ENCODE results near the gene TMEM156. TPM values are rescaled to one million over a fixed set of nuclear protein-coding genes. Genes with fewer than 3 reads are reported as not detected.
"Not testable (repeated sequence)": the region's sequence is repeated elsewhere in the genome, so short reads cannot be mapped to it uniquely, and the experiment has no call there.

Gene TMEM156
- total RNA-seq, 4 donors from 2014 or later, result 0.70 to 14.9 (median 0.94) TPM; not detected in 1

DNA sequence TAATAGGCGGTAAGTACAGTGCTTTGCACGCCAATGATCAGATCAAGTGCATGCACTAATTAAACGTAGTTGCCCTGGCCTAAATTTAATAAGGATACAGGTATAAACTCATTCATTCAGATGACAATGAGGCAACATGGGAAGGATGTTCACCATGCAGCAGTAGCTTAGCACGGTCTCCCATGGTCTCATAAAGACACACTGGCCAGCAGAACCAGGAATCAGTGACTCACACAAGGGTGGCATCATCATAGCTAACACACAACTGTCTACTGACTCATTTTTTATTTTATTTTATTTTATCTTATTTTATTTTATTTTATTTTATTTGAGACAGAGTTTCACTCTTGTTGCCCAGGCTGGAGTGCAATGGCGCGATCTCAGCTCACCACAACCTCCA, 42.7 kb downstream of the TMEM156 start:
- Histone ChIP-seq H3K27me3 (no peaks in the 10 kb centered on the region), H3K4me1 (no peaks in the 10 kb centered on the region), H3K27ac (no peak overlapping the region), H3K9me3 (no peaks in the 10 kb centered on the region), H3K36me3 (no peaks in the 10 kb centered on the region), H3K4me3 (no peak overlapping the region)
- TF ChIP-seq, protein P1, sequence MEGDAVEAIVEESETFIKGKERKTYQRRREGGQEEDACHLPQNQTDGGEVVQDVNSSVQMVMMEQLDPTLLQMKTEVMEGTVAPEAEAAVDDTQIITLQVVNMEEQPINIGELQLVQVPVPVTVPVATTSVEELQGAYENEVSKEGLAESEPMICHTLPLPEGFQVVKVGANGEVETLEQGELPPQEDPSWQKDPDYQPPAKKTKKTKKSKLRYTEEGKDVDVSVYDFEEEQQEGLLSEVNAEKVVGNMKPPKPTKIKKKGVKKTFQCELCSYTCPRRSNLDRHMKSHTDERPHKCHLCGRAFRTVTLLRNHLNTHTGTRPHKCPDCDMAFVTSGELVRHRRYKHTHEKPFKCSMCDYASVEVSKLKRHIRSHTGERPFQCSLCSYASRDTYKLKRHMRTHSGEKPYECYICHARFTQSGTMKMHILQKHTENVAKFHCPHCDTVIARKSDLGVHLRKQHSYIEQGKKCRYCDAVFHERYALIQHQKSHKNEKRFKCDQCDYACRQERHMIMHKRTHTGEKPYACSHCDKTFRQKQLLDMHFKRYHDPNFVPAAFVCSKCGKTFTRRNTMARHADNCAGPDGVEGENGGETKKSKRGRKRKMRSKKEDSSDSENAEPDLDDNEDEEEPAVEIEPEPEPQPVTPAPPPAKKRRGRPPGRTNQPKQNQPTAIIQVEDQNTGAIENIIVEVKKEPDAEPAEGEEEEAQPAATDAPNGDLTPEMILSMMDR (IDR thresholded peaks at IDR 0.05), result no peak
- TF ChIP-seq POLR2A (IDR thresholded peaks at IDR 0.05), result no peak
- DNase-seq, result no peak

DNA sequence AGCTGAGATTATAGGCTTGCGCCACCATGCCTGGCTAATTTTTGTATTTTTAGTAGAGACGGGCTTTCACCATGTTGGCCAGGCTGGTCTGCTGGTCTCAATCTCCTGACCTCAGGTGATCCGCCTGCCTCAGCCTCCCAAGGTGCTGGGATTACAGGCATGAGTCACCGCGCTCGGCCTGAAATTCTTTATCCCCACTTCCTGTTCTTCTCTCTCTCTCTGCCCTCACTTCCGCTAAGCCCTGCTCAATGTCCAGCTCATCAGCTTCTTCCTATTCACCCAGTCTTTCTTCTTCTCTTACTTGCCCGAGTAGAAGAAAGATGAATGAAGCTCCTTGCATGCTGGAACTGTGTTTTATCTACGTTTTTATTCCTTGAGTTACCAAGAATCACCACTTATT, 43.9 kb downstream of the TMEM156 start:
- not testable (repeated sequence) for H3K4me1 ChIP-seq, H3K4me3 ChIP-seq, DNase-seq, H3K27me3 ChIP-seq, H3K9me3 ChIP-seq, H3K27ac ChIP-seq, H3K36me3 ChIP-seq

DNA sequence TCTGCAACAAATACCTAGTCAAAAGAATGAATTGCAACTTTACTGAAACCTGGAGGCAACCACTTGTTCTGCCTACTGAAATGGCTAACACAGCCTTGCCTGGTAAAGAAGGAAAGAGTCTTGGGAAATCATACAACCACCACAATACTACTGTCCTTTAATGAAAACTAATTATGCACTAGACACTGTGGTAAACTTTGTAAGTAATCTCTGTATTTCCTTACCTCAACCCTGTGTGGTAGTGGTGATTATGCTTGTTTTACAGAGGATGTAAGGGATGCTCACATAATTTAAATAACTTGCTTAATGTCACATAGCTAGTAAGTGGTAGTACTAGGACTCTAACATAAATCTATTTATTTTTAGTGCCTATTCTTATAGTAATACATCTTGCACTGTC, 44.7 kb downstream of the TMEM156 start:
- Histone ChIP-seq H3K4me1 (no peaks in the 10 kb centered on the region), H3K9me3 (no peaks in the 10 kb centered on the region), H3K27ac (peak overlapping the region in 1 of 4 donors; percentile 28), H3K27me3 (no peaks in the 10 kb centered on the region), H3K36me3 (no peaks in the 10 kb centered on the region), H3K4me3 (no peak overlapping the region)
- TF ChIP-seq POLR2A (IDR thresholded peaks at IDR 0.05), result no peak
- TF ChIP-seq, protein P1 (IDR thresholded peaks at IDR 0.05), result no peak
- no peak for DNase-seq

DNA sequence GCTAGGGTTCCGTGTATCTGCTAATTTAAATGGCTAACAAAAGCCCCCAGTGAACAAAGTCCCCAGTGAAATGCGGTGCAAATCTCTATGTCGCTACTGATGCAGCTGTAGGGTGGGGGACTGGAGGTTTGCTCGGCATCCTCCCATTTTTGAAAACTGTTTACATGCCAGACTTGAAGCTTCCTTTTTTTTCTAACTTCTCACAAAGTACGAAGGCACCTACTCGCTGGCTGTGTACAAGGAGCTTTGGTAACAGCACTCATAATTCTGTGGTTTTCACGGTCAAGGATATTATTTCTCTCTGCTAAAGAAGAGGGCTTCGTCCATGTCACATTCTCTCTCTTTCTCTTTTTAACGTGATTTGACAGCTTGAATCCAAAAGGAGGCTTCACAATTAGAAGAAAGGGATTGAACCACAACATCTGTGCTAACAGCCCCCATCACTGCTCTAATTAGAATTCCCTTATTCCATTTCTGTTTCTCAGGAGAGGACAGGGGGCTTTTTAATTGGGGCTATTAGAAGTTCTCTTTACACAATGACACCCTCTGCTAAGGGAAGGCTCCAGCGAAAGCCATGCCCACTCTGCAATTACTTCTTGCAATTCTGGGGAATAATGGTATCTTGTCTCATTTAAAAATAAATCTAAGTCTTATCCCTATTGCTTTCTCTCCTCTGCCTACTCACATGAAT, 46.7 kb downstream of the TMEM156 start:
- Histone ChIP-seq H3K4me1 (no peaks in the 10 kb centered on the region), H3K4me3 (no peak overlapping the region), H3K27ac (peak overlapping the region in 2 of 4 donors; percentile 20 to 65), H3K9me3 (no peaks in the 10 kb centered on the region), H3K36me3 (no peaks in the 10 kb centered on the region), H3K27me3 (no peaks in the 10 kb centered on the region)
- peak in 1 of 3 donors; percentile 27 for DNase-seq
- TF ChIP-seq, protein P1 (IDR thresholded peaks at IDR 0.05), result no peak
- TF ChIP-seq POLR2A (IDR thresholded peaks at IDR 0.05), result no peak

DNA sequence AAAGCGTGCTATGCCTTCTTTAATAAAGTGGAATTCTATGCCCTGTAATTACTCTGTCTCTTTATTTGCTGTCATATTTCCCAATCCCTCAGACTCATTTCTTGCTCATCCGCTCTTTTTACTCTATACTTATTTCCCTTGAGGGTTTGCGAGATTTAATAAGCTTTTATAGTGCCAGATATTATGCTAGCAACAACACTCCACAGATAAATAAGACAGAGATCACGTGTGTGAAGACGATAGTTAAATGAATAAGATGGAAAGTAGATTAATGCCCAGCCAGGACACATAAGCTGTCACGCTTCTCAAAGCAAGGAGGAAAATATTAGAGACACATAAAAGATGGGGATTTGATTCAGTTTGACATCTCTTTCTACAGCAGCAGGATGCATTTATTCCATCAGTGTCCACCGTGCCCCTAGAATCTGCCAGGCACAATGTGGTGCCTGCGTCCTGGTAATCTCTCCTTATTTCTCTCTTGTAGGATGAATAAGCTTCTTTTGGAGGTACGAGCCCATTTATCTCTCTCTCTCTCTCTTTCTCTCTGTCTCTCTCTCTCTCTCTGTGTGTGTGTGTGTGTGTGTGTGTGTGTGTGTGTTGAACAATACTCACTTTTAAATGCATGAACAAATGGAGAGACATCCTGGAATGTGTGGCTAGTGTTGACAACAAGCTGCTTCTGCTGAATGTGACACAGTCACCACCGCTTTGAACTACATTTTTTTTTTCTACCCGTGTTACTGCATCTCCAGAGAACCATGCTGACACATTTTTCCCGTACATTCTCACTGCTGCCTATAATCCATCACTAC, 48.2 kb downstream of the TMEM156 start:
- H3K36me3 ChIP-seq, result no peaks in the 10 kb centered on the region
- TF ChIP-seq, protein P1 (IDR thresholded peaks at IDR 0.05), result no peak
- no peak for TF ChIP-seq POLR2A (IDR thresholded peaks at IDR 0.05)
- no peak for DNase-seq
- no peaks in the 10 kb centered on the region for H3K4me1 ChIP-seq
- H3K4me3 ChIP-seq, result no peak overlapping the region
- H3K9me3 ChIP-seq, result no peaks in the 10 kb centered on the region
- H3K27ac ChIP-seq, result no peak overlapping the region
- no peaks in the 10 kb centered on the region for H3K27me3 ChIP-seq

DNA sequence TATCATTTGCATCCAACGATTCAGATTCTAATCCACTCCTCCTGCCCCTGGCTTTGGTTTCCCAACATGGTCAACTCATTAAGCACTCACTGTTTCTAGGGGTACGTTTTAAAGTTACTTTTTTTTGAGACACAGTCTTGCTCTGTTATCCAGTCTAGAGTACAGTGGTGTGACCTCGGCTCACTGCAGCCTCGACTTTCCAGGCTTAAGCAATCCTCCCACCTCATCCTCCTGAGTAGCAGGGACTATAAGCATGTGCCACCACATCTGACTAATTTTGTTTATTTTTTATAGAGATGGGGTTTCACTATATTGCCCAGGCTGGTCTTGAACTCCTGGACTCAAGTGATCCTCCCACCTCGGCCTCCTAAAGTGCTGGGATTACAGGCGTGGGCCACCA, 48.9 kb downstream of the TMEM156 start:
- no peak overlapping the region for H3K4me3 ChIP-seq
- TF ChIP-seq POLR2A (IDR thresholded peaks at IDR 0.05), result no peak
- TF ChIP-seq, protein P1 (IDR thresholded peaks at IDR 0.05), result no peak
- H3K36me3 ChIP-seq, result no peaks in the 10 kb centered on the region
- no peak for DNase-seq
- no peaks in the 10 kb centered on the region for H3K4me1 ChIP-seq
- H3K27me3 ChIP-seq, result no peaks in the 10 kb centered on the region
- H3K27ac ChIP-seq, result no peak overlapping the region
- H3K9me3 ChIP-seq, result no peaks in the 10 kb centered on the region

All from Peyer's patch (tissue), 4 donors.